ENCODE measurements around the gene DDB1. TPM values are rescaled to one million over a fixed set of nuclear protein-coding genes. Genes with fewer than 3 reads are reported as not detected.

DDB1 gene
- total RNA-seq, 1 experiment from 2014 or later = 297 TPM

DNA sequence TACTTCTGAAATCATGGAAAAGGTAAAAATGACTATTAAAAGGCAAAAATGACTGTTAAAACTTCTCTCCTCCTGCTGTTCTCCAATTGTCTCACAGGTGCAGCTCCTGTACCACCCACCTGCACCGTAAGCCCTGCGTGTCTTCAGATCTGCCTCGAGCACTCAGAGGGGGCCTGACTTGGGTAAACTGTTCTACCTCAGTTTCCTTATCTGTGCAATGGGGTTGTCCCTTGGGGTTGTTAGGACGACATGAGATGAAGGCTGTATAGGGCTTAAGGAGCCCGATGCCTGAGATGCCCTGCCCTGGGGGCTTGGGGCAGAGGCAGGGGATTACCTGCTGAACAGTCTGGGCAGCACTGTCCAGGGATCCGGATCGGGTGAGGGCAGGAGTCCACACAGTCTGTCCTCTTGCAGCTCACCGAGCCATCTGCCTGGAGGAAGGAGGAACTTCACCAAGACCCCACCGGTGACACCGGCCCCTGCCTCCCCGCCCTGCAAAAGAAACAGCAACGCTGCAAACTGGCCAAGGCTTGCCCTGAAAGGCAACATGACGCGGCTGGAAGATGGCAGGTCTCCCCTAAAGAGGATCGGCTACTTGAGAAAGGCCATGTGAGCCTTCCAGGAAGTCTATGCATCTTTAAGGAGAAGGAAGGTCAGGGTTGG is 64.2 kb downstream of the DDB1 start:
- H4K91ac ChIP-seq (ENCODE audit: insufficient read length, low read depth, low read length) = no peak overlapping the region
- no peaks in the 10 kb centered on the region for H3K27me3 ChIP-seq (ENCODE audit: insufficient read depth, low read length)
- no peak overlapping the region for H2BK20ac ChIP-seq (ENCODE audit: low read depth, low read length, poor library complexity, severe bottlenecking)
- H3K23me2 ChIP-seq (ENCODE audit: insufficient read length, low read depth, low read length, poor library complexity, severe bottlenecking) = no peaks in the 10 kb centered on the region
- no peak overlapping the region for H2BK12ac ChIP-seq (ENCODE audit: insufficient read length, low read depth, low read length)
- no peaks in the 10 kb centered on the region for H4K20me1 ChIP-seq (ENCODE audit: control insufficient read depth, insufficient read depth, insufficient read length)
- no peak overlapping the region for H3K23ac ChIP-seq (ENCODE audit: insufficient read length, low read depth, low read length)
- no peaks in the 10 kb centered on the region for H3K4me1 ChIP-seq (ENCODE audit: insufficient read depth, low read length)
- WGBS (ENCODE audit: extremely low coverage, insufficient read length, low lambda C conversion rate) = no CpG with 5 or more reads among the region's 15 CpGs
- no peak overlapping the region for H3K4me3 Mint-ChIP-seq
- H3K14ac ChIP-seq (ENCODE audit: insufficient read depth, low read length) = no peak overlapping the region
- H3K79me1 ChIP-seq (ENCODE audit: insufficient read depth, low read depth, low read length, poor library complexity, severe bottlenecking) = no peaks in the 10 kb centered on the region
- no peaks in the 10 kb centered on the region for H3K79me2 ChIP-seq (ENCODE audit: insufficient read depth, low read length)
- no peak overlapping the region for H2BK120ac ChIP-seq (ENCODE audit: low read depth, low read length, poor library complexity, severe bottlenecking)
- DNase-seq = no peak
- no peak overlapping the region for H2BK15ac ChIP-seq (ENCODE audit: low read depth, low read length)
- H3K36me3 Mint-ChIP-seq (ENCODE audit: insufficient read depth in 1 of 3, low read depth in 3 of 3) = peaks cover 0 to 19% (median 0%) of the 10 kb centered on the region in 3 experiments; a peak in 2 of 7 replicates
- H3K4ac ChIP-seq (ENCODE audit: low read depth, low read length) = no peak overlapping the region
- H3K9me3 Mint-ChIP-seq = no peaks in the 10 kb centered on the region
- no peak for TF ChIP-seq CTCF (conservative IDR thresholded peaks at IDR 0.05)
- H2AK5ac ChIP-seq (ENCODE audit: insufficient read length, low read length) = no peak overlapping the region
- no peak overlapping the region for H3K27ac ChIP-seq (ENCODE audit: insufficient read length, low read depth, low read length)
- H3K27ac Mint-ChIP-seq = no peak overlapping the region
- H3K56ac ChIP-seq (ENCODE audit: insufficient read length, low read depth, low read length) = no peak overlapping the region
- H3K9ac ChIP-seq (ENCODE audit: extremely low read depth, insufficient read length, low read length) = no peak overlapping the region
- H2BK5ac ChIP-seq (ENCODE audit: insufficient read length, low read length) = no peak overlapping the region
- no peak overlapping the region for H3K18ac ChIP-seq (ENCODE audit: insufficient read length, low read depth, low read length)
- H2AFZ ChIP-seq (ENCODE audit: low read length) = no peak overlapping the region
- H4K8ac ChIP-seq (replicated peaks; ENCODE audit: insufficient read length, low read depth, low read length) = no peak overlapping the region
- no peaks in the 10 kb centered on the region for H3K9me3 ChIP-seq (ENCODE audit: control insufficient read depth, low read depth, low read length)
- no peak overlapping the region for H3T11ph ChIP-seq (ENCODE audit: low read length)
- H4K5ac ChIP-seq (ENCODE audit: insufficient read length, low read depth, low read length) = no peak overlapping the region
- H3K4me2 ChIP-seq (ENCODE audit: insufficient read depth, insufficient read length, low read length) = no peak overlapping the region
- no peaks in the 10 kb centered on the region for H3K27me3 Mint-ChIP-seq (ENCODE audit: low read depth)
- no peaks in the 10 kb centered on the region for H3K4me1 Mint-ChIP-seq
